Measurements from ENCODE around the gene MRM1.

GRCh38 chr17:36612323-36612722, 10.9 kb downstream of the MRM1 start:
- TF ChIP-seq POLR2A (IDR thresholded peaks at IDR 0.05) = no peak
- TF ChIP-seq CTCF (IDR thresholded peaks at IDR 0.05) = no peak
- TF ChIP-seq EP300 (IDR thresholded peaks at IDR 0.05; ENCODE audit: low read depth) = no peak

Measured in transverse colon (tissue), 3 donors.